Body of pancreas (tissue), 4 donors: Measurements from ENCODE around the gene CHI3L2.

Source experiments
- CTCF ChIP-seq, 7 experiments: fragments of 450-650 bp in 4 of 7; fragments of 200-600 bp in 3 of 7; sonication (generic) in 3 of 7; IDR thresholded peaks; one replicate each; pipeline ENCODE4 v1.5.1; 2016 to 2019; ENCODE audit warnings: antibody characterized with exemption in 7 of 7
- POLR2A ChIP-seq, 3 donors: fragments of 450-650 bp; IDR thresholded peaks; one replicate each; pipeline ENCODE4 v1.6.1; 2016; ENCODE audit warnings: antibody characterized with exemption in 3 of 3, mild to moderate bottlenecking in 2 of 3

- no peak for TF ChIP-seq CTCF (IDR thresholded peaks at IDR 0.05)
- no peak for TF ChIP-seq POLR2A (IDR thresholded peaks at IDR 0.05)
Measured at GRCh38 chr1:111221276-111221632, 6.3 kb upstream of the CHI3L2 start.
